Endothelial cell (in vitro differentiated cells): ENCODE data around the gene CA10. TPM values are rescaled to one million over a fixed set of nuclear protein-coding genes. Genes with fewer than 3 reads are reported as not detected.

Experiments used
- DNase-seq: peaks from one replicate; pipeline ENCODE4 v3.0.0; 2021; ENCODE audit warnings: low spot score
- H3K27ac Mint-ChIP-seq: one replicate; pipeline ENCODE4 v1.8.0; 2021; ENCODE audit warnings: mixed read lengths, inconsistent platforms; ENCODE audit not compliant: unreplicated experiment
- H3K27me3 Mint-ChIP-seq: one replicate; pipeline ENCODE4 v1.8.0; 2021; ENCODE audit warnings: mild to moderate bottlenecking, moderate library complexity, mixed read lengths, inconsistent platforms; ENCODE audit not compliant: unreplicated experiment
- H3K36me3 Mint-ChIP-seq: one replicate; pipeline ENCODE4 v1.8.0; 2021; ENCODE audit warnings: mild to moderate bottlenecking, low read depth, mixed read lengths, inconsistent platforms; ENCODE audit not compliant: unreplicated experiment
- H3K4me1 Mint-ChIP-seq: one replicate; pipeline ENCODE4 v1.8.0; 2021; ENCODE audit warnings: mild to moderate bottlenecking, mixed read lengths, inconsistent platforms; ENCODE audit not compliant: unreplicated experiment
- H3K4me3 Mint-ChIP-seq: one replicate; pipeline ENCODE4 v1.8.0; 2021; ENCODE audit warnings: mild to moderate bottlenecking, mixed read lengths, inconsistent platforms; ENCODE audit not compliant: unreplicated experiment
- H3K9me3 Mint-ChIP-seq: one replicate; pipeline ENCODE4 v1.8.0; 2021; ENCODE audit warnings: mixed read lengths, inconsistent platforms; ENCODE audit not compliant: unreplicated experiment
- total RNA-seq: library from RNA; stranded (reverse); fragmentation: NEBNext Ultra II Directional; extraction: Animal tissue kit (Norgen Biotek cat#: 25700); gene quantifications from one replicate; pipeline ENCODE4 v1.2.1, GENCODE V29; 2021; ENCODE audit not compliant: unreplicated experiment
- TF ChIP-seq, protein P1 (sequence below): fragments of 200-600 bp; sonication (generic); IDR thresholded peaks from one replicate; pipeline ENCODE4 v1.5.0; 2021; ENCODE audit warnings: antibody characterized with exemption; ENCODE audit not compliant: unreplicated experiment

The CA10 gene
- total RNA-seq, 1 donor from 2014 or later = not detected

DNA sequence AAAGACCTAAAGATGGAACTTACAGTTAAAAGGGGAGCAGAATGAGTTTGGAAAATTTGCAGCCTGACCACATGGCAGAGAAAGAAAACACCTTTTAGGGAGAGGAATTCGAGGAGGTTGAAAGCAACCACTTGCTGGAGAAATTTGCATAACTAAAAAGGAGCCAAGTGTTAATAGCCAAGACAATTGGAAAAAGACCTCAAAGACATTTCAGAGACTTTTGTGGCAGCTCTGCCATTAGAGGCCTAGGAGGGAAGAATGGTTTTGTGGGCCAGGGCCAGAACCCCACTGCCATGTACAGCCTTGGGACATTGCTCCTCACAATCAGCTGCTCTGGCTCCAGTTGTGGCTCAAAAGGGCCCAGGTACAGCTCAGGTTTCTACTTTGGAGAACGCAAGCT is 559.7 kb downstream of the CA10 start:
- Mint-ChIP-seq H3K4me3 (no peak overlapping the region), H3K36me3 (no peaks in the 10 kb centered on the region), H3K9me3 (no peaks in the 10 kb centered on the region), H3K4me1 (no peaks in the 10 kb centered on the region), H3K27me3 (peaks cover 1% of the 10 kb centered on the region), H3K27ac (no peak overlapping the region)
- TF ChIP-seq, protein P1, sequence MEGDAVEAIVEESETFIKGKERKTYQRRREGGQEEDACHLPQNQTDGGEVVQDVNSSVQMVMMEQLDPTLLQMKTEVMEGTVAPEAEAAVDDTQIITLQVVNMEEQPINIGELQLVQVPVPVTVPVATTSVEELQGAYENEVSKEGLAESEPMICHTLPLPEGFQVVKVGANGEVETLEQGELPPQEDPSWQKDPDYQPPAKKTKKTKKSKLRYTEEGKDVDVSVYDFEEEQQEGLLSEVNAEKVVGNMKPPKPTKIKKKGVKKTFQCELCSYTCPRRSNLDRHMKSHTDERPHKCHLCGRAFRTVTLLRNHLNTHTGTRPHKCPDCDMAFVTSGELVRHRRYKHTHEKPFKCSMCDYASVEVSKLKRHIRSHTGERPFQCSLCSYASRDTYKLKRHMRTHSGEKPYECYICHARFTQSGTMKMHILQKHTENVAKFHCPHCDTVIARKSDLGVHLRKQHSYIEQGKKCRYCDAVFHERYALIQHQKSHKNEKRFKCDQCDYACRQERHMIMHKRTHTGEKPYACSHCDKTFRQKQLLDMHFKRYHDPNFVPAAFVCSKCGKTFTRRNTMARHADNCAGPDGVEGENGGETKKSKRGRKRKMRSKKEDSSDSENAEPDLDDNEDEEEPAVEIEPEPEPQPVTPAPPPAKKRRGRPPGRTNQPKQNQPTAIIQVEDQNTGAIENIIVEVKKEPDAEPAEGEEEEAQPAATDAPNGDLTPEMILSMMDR = no peak
- no peak for DNase-seq

DNA sequence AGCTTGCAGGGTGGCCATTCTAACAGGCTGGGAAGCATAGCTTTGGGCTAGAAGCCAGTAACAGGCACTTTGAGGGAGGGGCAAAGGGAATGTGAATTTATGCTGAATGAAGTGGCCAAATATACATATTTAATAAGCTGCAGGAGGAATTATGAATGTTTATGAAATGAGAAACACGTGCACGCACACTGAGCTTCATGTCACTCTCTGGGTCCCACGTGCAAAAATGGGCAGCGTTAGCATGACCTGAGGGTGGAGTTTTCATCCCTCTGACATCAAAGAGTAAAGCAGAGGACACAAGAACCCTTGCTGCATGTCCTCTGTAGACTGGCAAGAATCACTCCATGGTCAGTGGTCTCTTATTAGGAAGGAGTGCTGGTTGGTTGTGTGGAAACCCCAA is 561.2 kb downstream of the CA10 start:
- H3K36me3 Mint-ChIP-seq = no peaks in the 10 kb centered on the region
- no peaks in the 10 kb centered on the region for H3K4me1 Mint-ChIP-seq
- no peaks in the 10 kb centered on the region for H3K9me3 Mint-ChIP-seq
- peaks cover 1% of the 10 kb centered on the region for H3K27me3 Mint-ChIP-seq
- H3K27ac Mint-ChIP-seq = no peak overlapping the region
- no peak for DNase-seq
- TF ChIP-seq, protein P1 = no peak
- no peak overlapping the region for H3K4me3 Mint-ChIP-seq

DNA sequence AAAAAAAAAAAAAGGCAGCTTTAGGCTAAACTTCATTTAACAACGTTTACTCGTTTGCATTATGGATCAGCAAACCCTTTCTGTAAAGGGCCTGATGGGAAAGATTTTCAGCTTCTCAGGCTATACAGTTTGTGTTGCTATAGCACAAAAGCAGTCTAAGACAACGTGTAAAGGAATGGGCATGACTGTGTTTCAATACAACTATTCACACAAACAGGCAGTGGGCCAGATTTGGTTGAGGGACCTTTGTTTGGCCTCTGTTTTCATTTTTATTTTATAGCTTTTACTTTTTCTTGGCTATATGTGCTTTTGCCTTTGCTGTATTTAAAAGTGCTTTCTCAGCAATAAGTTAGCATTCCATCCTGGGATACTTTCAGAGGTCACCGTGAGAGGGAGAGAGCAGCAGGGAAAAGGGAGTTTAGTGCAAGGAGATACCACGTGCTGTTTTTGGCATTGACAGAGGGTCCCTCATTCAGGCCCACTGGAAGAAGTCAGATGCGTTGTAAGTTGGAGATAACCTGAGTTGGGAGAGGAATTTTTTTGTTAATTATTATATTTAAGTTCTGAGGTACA is 562.6 kb downstream of the CA10 start:
- H3K36me3 Mint-ChIP-seq = no peaks in the 10 kb centered on the region
- no peak overlapping the region for H3K27ac Mint-ChIP-seq
- H3K4me1 Mint-ChIP-seq = no peaks in the 10 kb centered on the region
- no peak overlapping the region for H3K4me3 Mint-ChIP-seq
- no peak for DNase-seq
- TF ChIP-seq, protein P1 = no peak
- no peaks in the 10 kb centered on the region for H3K9me3 Mint-ChIP-seq
- H3K27me3 Mint-ChIP-seq = peaks cover 1% of the 10 kb centered on the region

DNA sequence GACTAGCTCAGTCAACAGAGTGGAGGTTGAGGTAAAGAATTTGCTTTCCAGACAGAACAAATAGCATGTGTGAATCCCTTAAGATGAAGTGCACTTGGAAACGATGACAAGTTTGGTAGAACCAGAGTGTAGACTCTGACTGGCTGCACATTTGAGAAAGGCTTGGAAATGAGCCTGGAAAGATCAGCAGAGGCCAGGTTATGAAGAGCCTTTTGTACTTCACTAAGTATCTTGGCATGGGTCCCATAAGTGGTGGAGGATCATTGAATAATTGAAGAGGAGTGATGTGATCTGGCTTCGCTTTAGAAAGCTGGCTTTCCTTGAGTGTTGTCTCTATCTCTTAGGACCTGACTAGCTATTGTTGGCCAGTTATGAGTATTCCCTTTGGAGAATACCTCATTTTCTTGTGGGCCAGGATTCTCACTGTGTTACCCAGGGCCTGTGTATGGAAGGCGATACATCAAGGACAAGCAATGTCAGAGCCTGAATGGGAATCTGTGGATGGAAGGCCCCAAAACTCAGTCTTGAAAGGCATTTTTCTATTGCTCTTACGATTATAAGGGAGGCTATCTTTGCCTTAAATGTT is 568.4 kb downstream of the CA10 start:
- H3K9me3 Mint-ChIP-seq = no peaks in the 10 kb centered on the region
- no peaks in the 10 kb centered on the region for H3K36me3 Mint-ChIP-seq
- H3K27me3 Mint-ChIP-seq = no peaks in the 10 kb centered on the region
- TF ChIP-seq, protein P1 = no peak
- H3K4me3 Mint-ChIP-seq = no peak overlapping the region
- no peak for DNase-seq
- H3K4me1 Mint-ChIP-seq = no peaks in the 10 kb centered on the region
- H3K27ac Mint-ChIP-seq = no peak overlapping the region

DNA sequence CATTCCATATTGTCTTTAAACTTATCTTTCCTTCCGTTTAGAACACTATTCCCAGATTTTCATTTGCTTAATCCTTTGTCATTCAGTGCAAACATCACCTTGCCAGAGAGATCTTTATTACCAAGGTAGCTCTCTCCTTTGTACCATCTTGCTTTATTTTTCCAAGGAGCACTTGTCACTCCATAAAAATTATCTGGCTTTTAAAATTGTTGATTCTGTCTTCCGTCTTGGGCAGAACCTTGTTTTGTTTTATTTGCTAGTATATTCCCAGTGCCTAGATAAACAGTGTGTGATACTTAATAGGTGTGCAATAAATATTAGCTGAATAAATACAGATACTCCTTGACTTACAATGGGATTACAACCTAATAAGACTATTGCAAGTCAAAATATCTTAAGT is 570.5 kb downstream of the CA10 start:
- Mint-ChIP-seq H3K27ac (no peak overlapping the region), H3K4me3 (no peak overlapping the region), H3K27me3 (no peaks in the 10 kb centered on the region), H3K36me3 (no peaks in the 10 kb centered on the region), H3K9me3 (no peaks in the 10 kb centered on the region), H3K4me1 (peaks cover 4% of the 10 kb centered on the region)
- DNase-seq = no peak
- TF ChIP-seq, protein P1 = no peak
